Measurements from ENCODE around the gene GPC5.

GPC5 gene

DNA sequence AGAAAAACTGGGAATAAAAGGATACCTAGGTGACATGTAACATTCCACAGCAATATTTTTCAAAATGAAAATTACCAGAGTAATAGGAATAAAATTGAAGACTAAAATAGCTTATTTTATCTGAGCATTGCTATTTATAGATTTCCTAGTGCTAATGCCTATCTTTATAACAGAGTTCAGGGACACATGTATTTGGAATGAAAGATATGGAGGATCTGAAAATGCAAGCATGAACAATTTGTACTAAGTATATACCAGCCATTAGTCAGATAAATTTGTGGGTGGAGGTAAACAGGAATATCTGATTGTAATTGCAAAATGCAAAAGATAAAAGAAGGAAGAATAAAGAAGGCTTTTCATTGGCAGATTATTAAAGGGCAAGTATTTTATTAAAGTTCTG, 345.9 kb downstream of the GPC5 start:
- Histone ChIP-seq H3K4me2 (ENCODE audit: low read depth, low read length, poor library complexity, severe bottlenecking) (no peak overlapping the region), H2AFZ (ENCODE audit: low read depth, low read length, severe bottlenecking) (no peak overlapping the region), H3K4me3 (ENCODE audit: insufficient read depth, low read length, poor library complexity, severe bottlenecking) (no peak overlapping the region), H3K9me3 (ENCODE audit: insufficient read depth, low read length) (no peaks in the 10 kb centered on the region), H3K79me2 (ENCODE audit: insufficient read depth, low read length) (no peaks in the 10 kb centered on the region), H3K36me3 (ENCODE audit: low read length) (no peaks in the 10 kb centered on the region), H3F3A (ENCODE audit: insufficient read depth) (no peaks in the 10 kb centered on the region), H4K20me1 (ENCODE audit: low read depth, low read length) (no peaks in the 10 kb centered on the region), H3K9me2 (replicated peaks; ENCODE audit: insufficient read depth, low read length) (no peaks in the 10 kb centered on the region), H3K9ac (ENCODE audit: low read length) (no peak overlapping the region), H3K27me3 (ENCODE audit: low read length) (no peaks in the 10 kb centered on the region), H3K27ac (ENCODE audit: low read depth, low read length) (no peak overlapping the region)
- TF ChIP-seq EZH2phosphoT487 (conservative IDR thresholded peaks at IDR 0.05; ENCODE audit: low read length) = no peak
- TF ChIP-seq, protein P1, sequence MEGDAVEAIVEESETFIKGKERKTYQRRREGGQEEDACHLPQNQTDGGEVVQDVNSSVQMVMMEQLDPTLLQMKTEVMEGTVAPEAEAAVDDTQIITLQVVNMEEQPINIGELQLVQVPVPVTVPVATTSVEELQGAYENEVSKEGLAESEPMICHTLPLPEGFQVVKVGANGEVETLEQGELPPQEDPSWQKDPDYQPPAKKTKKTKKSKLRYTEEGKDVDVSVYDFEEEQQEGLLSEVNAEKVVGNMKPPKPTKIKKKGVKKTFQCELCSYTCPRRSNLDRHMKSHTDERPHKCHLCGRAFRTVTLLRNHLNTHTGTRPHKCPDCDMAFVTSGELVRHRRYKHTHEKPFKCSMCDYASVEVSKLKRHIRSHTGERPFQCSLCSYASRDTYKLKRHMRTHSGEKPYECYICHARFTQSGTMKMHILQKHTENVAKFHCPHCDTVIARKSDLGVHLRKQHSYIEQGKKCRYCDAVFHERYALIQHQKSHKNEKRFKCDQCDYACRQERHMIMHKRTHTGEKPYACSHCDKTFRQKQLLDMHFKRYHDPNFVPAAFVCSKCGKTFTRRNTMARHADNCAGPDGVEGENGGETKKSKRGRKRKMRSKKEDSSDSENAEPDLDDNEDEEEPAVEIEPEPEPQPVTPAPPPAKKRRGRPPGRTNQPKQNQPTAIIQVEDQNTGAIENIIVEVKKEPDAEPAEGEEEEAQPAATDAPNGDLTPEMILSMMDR (IDR thresholded peaks at IDR 0.05; ENCODE audit: insufficient read depth, low read length, poor library complexity, severe bottlenecking) = no peak

DNA sequence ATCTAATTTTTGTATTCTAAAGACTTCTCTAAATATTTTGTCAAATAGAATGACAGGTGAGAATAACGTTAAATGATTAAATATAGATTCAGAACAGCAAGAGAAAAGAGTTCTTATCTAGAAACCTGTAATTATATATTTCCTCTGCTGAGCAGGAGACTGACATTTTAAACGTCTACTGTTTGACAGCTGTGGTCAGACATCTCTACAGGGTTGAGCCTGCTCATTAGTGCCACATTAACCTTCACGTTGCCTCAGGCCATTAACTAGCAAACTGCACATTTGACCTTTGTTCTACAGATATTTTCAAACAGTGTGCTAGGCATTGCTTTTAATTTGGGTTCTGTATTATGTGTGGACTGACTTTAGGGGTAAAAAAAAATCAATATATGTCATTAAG, 347.5 kb downstream of the GPC5 start:
- Histone ChIP-seq H3K9me3 (ENCODE audit: insufficient read depth, low read length) (no peaks in the 10 kb centered on the region), H3K27me3 (ENCODE audit: low read length) (no peaks in the 10 kb centered on the region), H3K27ac (ENCODE audit: low read depth, low read length) (no peak overlapping the region), H2AFZ (ENCODE audit: low read depth, low read length, severe bottlenecking) (no peak overlapping the region), H3K4me3 (ENCODE audit: insufficient read depth, low read length, poor library complexity, severe bottlenecking) (no peak overlapping the region), H3K9me2 (replicated peaks; ENCODE audit: insufficient read depth, low read length) (no peaks in the 10 kb centered on the region), H3K79me2 (ENCODE audit: insufficient read depth, low read length) (no peaks in the 10 kb centered on the region), H3K9ac (ENCODE audit: low read length) (no peak overlapping the region), H3K36me3 (ENCODE audit: low read length) (no peaks in the 10 kb centered on the region), H3K4me2 (ENCODE audit: low read depth, low read length, poor library complexity, severe bottlenecking) (no peak overlapping the region), H3F3A (ENCODE audit: insufficient read depth) (no peaks in the 10 kb centered on the region), H4K20me1 (ENCODE audit: low read depth, low read length) (no peaks in the 10 kb centered on the region)
- no peak for TF ChIP-seq EZH2phosphoT487 (conservative IDR thresholded peaks at IDR 0.05; ENCODE audit: low read length)
- TF ChIP-seq, protein P1 (IDR thresholded peaks at IDR 0.05; ENCODE audit: insufficient read depth, low read length, poor library complexity, severe bottlenecking) = no peak

DNA sequence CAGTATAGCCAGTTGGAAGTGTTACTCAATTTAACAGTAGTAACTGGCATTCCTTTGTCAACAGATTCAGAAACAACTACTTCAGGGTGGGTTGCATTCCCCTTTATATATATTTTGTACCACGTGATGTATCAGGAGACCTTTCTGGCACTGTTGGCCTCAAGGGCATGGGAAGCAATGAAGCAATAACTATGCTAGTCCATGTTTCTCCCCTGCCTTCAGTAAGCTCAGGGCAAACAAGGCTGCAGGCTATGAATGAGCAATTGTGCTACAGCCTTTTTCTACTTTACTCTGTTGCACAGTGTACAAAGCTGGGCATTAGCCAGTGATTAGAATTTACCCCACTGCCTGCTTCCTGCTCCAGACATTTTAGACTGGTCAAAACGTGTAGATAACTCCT, 348.8 kb downstream of the GPC5 start:
- H3K79me2 ChIP-seq (ENCODE audit: insufficient read depth, low read length) = no peaks in the 10 kb centered on the region
- H3K9me2 ChIP-seq (replicated peaks; ENCODE audit: insufficient read depth, low read length) = no peaks in the 10 kb centered on the region
- no peaks in the 10 kb centered on the region for H3F3A ChIP-seq (ENCODE audit: insufficient read depth)
- H2AFZ ChIP-seq (ENCODE audit: low read depth, low read length, severe bottlenecking) = no peak overlapping the region
- no peak overlapping the region for H3K4me3 ChIP-seq (ENCODE audit: insufficient read depth, low read length, poor library complexity, severe bottlenecking)
- no peaks in the 10 kb centered on the region for H4K20me1 ChIP-seq (ENCODE audit: low read depth, low read length)
- H3K9ac ChIP-seq (ENCODE audit: low read length) = no peak overlapping the region
- no peak overlapping the region for H3K27ac ChIP-seq (ENCODE audit: low read depth, low read length)
- H3K4me2 ChIP-seq (ENCODE audit: low read depth, low read length, poor library complexity, severe bottlenecking) = no peak overlapping the region
- no peaks in the 10 kb centered on the region for H3K27me3 ChIP-seq (ENCODE audit: low read length)
- no peaks in the 10 kb centered on the region for H3K36me3 ChIP-seq (ENCODE audit: low read length)
- TF ChIP-seq, protein P1 (IDR thresholded peaks at IDR 0.05; ENCODE audit: insufficient read depth, low read length, poor library complexity, severe bottlenecking) = no peak
- TF ChIP-seq EZH2phosphoT487 (conservative IDR thresholded peaks at IDR 0.05; ENCODE audit: low read length) = no peak
- no peaks in the 10 kb centered on the region for H3K9me3 ChIP-seq (ENCODE audit: insufficient read depth, low read length)

Data from SU-DHL-6 (cell line).